NCI-H2029 (cell line): Measurements from ENCODE around the gene PDGFC.
A peak's percentile ranks its signal among the peaks of the same experiment; 100 is the strongest.
"Not testable (repeated sequence)": the region's sequence is repeated elsewhere in the genome, so short reads cannot be mapped to it uniquely, and the experiment has no call there.

ENCODE experiments used
- DNase-seq: peaks from one replicate; lab custom pipeline; 2025; lab: John Stamatoyannopoulos, UW

PDGFC gene

GRCh38 chr4:156950948-156951347 lies 20.7 kb downstream of the PDGFC start:
- DNase-seq = no peak

GRCh38 chr4:156950090-156950489 lies 21.5 kb downstream of the PDGFC start:
- no peak for DNase-seq

GRCh38 chr4:156949373-156949814 lies 22.2 kb downstream of the PDGFC start:
- DNase-seq = no peak

GRCh38 chr4:156948738-156949137 lies 22.9 kb downstream of the PDGFC start:
- DNase-seq = no peak

GRCh38 chr4:156948133-156948532 lies 23.5 kb downstream of the PDGFC start:
- no peak for DNase-seq

- no peak for DNase-seq
Measured at GRCh38 chr4:156946516-156947424, 24.8 kb downstream of the PDGFC start.

- DNase-seq = no peak
Measured at GRCh38 chr4:156945532-156945931, 26.1 kb downstream of the PDGFC start.

- no peak for DNase-seq
Measured at GRCh38 chr4:156942991-156943390, 28.6 kb downstream of the PDGFC start.

- DNase-seq = peak; percentile 85
Measured at GRCh38 chr4:156941940-156942548, 29.6 kb downstream of the PDGFC start.

GRCh38 chr4:156939801-156940200 lies 31.8 kb downstream of the PDGFC start:
- DNase-seq = no peak

GRCh38 chr4:156939139-156939538 lies 32.5 kb downstream of the PDGFC start:
- no peak for DNase-seq

GRCh38 chr4:156934259-156934635 lies 37.4 kb downstream of the PDGFC start:
- DNase-seq = no peak

GRCh38 chr4:156933633-156934258 lies 37.9 kb downstream of the PDGFC start:
- DNase-seq = no peak

- not testable (repeated sequence) for DNase-seq
Measured at GRCh38 chr4:156932360-156932759, 39.2 kb downstream of the PDGFC start.

GRCh38 chr4:156931267-156931666 lies 40.3 kb downstream of the PDGFC start:
- no peak for DNase-seq

GRCh38 chr4:156929386-156930105 lies 42.1 kb downstream of the PDGFC start:
- DNase-seq = no peak

- no peak for DNase-seq
Measured at GRCh38 chr4:156924774-156925315, 46.8 kb downstream of the PDGFC start.

- no peak for DNase-seq
Measured at GRCh38 chr4:156923525-156923924, 48.1 kb downstream of the PDGFC start.

- DNase-seq = no peak
Measured at GRCh38 chr4:156915221-156915620, 56.4 kb downstream of the PDGFC start.

- no peak for DNase-seq
Measured at GRCh38 chr4:156913234-156913633, 58.4 kb downstream of the PDGFC start.

GRCh38 chr4:156909010-156909409 lies 62.6 kb downstream of the PDGFC start:
- no peak for DNase-seq

GRCh38 chr4:156906325-156906724 lies 65.3 kb downstream of the PDGFC start:
- DNase-seq = no peak
